Stimulated activated CD8-positive, alpha-beta memory T cell treated with anti-CD3 and anti-CD28 coated beads, Interleukin-2, amount 100 ng/mL, for 1 hour (primary cell): Measurements from ENCODE around the gene KRT86.
"Not testable (repeated sequence)": the region's sequence is repeated elsewhere in the genome, so short reads cannot be mapped to it uniquely, and the experiment has no call there.

Source experiments
- DNase-seq, 2 donors: peaks; one replicate each; pipeline ENCODE4 v3.0.0-alpha.2; 2020; ENCODE audit warnings: low read depth in 2 of 2

The KRT86 gene

DNA sequence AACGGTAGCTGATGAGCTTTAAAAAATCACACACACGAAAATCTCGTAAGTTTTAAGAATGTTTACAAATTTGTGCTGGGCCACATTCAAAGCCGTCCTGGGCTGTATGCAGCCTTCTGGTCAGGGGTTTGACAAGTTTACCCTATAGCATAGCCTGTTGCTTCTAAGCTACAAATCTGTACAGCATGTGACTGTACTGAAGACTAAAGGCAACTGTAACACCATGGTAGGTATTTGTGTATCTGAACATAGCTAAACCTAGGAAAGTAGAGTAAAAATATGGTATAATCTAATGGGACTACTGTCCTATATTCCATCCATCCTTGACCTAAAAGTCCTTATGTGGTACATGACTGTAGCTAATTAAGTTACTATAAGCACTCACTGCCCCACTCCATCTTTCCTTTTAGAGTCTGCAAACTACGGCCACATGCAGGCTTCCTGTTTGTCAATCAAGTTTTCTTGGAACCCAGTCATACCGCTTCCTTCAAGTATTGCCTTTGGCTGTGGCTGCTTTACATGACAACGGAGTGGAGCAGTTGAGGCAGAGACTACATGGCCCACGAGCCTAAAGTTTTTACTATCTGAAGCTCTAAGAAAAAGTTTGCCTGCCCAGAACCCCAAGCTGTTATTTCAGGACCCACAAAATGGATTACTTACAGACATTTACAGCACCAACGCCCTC, 22.9 kb upstream of the KRT86 start:
- no peak for DNase-seq

DNA sequence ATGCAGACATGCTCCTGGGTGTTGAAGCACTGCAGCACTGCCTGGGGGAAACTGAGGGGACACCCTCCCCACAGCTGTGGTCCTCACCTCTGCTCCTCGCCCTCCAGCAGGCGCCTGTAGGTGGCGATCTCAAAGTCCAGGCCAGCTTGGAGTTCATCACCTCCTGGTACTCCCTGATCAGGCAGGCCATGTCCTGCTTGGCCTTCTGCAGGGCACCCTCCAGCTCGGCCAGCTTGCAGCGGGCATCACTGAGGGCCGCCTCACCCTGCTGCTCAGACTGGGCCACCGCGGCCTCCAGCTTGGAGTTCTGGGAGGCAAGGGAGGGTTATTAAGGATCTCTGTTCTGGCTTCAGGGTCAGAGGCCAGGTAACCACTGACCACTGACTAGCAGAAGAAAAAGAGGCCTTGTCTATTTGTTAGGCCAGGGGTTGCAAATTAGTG, 22.2 kb upstream of the KRT86 start:
- DNase-seq: not testable (repeated sequence)

DNA sequence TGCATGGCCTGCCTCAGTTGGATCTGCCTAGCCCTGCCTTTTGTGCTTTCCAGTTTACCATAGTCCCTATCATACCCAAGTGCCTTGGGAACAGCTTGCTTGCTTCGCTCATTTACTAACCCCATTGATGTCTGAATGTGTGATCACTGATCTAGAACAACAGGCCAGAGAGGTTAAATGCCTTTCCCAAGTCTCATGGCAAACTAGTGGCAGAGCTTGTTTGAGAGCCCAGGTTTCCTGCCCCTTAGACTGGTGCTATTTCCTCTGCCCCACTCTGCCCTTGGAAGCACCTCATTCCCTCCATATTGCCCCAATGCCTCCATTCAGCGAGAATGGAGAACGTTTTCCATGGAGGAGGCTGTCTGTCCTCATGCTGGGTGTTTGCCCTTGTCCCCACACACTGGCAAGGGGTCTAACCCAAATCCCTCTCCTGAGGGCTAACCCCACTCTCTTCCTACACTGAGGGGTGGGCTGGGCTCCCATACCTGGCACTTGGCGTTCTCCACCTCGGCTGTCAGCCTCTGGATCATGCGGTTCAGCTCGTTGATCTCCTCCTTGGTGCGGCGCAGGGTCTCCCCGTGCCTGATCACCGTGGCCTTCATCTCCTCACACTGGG, 21.6 kb upstream of the KRT86 start:
- DNase-seq: no peak

DNA sequence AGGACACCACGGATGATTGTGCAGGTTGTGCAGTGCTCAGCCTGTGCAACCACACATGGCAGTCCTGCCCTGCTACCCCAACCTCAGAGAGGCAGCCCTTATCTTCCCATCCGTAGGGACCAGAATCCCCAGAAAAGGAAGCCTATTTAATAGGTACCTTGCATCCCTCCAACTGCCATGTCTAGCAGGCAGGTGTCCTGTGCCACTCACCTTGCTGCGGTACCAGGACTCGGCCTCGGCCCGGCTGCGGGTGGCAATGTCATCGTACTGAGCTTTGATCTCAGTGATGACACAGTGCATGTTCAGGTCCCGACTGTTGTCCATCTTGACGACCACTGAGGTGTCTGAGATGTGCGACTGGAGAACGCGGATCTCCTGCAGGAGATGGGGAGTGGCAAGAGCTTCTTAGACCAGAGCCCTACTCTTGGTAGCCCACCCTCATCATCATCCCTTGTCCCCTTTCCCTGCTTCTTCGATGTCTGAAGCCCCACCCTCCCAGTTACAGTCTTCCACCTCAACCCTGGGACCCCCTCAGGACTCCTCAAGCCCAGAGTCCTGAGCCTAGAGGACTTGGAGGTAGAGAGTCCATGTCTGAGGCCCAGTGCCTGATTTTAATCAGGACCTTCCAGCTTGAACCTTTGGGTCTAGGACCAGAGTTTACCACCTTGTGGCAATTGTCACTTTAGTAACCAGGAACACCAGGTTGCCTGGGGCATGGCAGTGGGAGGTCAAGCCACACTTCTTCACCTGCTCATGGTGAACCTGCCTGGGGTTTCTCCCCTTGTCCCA, 20.9 kb upstream of the KRT86 start:
- DNase-seq: no peak

DNA sequence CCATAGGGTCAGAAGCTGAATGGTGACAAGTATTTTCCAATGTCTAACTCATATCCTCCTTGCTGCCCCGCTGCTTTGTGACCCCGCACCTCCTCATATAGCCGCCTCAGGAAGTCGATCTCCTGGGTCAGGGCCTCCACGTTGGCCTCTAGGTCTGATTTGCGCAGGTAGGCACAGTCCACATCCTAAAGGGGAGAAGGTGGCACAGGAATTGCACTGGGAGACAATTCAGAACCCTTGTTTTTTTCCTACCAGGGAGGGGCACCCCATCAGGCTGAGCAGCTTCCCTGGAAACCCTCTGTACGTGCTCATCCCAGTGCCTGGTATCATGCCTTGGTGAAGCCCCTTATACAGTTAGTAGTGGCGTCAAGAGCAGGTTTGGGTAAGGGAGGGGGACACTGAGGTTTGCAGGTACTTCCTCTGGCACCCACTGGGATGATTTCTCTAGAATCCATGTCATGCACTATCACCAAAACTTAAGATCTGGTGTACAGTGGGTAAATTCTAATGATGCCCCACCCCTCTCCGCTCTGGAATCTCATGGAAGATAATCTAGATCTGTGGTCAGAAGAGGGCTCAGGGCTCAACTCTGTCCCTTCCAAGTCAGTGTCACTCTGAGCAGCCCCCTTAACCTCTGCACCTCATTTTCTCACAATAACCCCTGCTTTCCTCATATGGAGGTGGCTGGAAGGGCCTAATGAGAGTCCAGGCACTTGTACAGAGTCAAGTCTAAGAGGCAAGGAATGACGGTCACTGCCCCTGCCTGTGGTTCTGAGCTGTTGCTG, 20.1 kb upstream of the KRT86 start:
- DNase-seq: no peak

DNA sequence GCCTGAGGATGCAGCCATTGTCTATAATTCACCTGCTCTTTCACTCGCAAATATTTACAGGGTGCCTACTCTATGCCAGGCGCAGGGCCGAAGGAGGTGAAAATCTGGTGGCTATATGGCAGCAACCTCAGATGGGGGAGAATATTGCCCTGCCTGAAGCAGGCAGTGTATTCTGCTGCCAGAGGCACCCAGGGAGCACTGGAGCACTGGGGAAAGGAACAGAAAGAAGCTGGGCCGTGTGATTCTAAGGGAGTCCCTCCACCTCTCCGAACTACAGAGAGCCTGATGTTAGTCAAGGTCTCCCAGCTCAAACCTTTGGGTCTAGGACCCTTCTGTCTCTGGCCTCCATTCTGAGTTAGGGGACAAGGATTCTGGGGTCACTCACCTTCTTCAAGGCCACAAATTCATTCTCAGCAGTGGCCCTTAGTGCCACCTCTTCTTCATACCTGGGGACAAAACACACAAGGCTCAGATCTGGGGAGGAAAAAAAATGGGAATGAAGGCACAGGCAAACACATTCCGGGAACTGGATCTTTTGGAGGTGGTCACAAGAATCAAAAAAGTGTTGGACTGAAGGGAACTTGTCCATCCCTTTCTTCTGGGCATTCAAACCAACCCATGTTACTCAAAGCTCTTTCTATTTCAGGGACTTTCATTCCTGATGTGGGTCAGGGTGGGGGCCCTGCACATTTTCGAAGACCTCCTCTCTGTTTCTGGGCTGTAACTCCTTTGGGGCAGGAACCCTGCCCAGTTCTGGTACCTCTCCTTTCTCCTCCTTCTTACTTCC, 19.3 kb upstream of the KRT86 start:
- DNase-seq: no peak

DNA sequence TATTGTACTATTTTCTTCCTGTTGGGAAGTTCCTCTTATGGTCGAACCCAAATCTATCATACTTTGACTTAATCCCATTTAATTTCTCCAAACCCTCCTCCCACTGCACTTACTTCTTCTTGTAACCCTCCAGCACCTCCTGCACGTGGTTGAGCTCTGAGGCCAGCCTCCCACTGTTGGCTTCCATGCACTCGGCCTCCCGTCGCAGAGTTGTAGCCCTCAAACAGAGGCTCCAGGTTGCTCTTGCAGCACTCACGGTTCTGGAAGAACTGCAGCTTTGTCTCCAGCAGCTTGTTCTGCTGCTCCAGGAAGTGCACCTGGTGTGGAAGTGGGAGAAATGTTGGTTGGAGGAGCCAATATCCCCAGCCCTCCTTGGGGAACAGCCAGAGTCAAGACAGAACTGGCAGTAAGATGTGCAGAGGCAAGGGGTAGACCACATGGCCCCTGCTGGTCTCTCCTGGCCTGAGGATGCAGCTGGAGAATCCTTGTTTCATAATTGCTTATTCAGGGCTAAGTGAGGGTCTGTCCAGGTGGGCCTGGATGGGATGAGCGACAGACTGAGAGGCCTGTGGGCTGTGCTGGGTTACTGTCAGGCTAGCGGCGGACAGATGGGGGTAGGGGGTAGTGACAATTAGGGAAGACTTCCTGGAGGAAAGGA, 18.4 kb upstream of the KRT86 start:
- DNase-seq: no peak

DNA sequence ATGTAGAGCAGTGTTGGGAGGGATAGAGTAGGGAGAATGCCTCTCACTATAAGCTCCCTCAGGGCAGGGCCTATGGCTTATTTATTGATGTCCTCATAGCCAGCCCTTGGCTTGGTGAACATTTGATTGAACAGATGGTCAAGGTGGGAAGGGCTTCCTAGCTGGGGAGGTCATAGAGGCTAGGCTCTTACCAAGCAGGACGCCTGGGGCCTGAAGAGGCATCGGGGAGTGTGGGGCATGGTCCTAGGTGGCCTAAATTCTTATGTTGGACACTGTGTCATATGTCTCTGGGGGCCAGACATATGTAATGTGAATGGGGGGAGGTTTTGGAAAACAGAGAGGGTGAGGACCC, 17.9 kb upstream of the KRT86 start:
- DNase-seq: no peak

DNA sequence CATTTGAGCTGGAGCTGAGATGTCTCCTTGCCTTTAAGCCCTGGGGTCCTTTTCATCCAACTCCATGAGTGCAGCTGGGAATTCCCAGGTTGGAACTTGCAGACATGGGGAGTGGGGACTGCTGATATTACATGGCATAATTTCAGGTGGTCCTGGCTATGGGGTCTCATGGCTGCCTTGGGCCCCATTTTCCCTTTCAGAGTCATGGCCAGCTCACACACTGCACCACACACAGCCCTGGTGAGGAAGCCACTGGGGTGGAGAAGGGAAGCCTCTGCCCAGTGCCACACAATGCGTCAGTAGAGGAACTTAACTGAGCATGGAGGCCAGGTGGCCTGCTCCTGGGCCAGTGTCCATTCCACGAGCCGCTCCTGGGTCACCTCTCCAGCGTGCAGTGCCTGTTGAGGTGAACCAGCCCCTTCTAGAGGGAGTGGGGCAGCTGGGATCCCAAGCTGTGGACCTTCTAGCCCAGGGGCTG, 17.3 kb upstream of the KRT86 start:
- no peak for DNase-seq

DNA sequence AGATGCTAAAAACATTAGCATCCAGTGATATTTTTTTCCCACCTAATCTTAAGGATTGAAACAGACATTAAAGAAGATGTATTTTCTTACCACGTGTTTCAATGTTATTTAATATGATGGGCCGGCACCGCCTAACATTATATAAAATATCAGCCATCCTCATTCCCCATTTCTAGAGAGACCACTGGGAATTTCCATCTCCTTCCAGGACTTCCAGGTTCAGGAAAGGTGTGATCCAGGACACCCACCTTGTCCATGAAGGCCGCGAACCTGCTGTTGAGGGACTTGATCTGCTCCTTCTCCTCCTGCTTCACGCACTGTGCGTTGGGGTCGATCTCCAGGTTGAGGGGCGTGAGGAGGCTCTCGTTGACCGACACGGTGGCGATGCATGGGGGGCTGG, 16.5 kb upstream of the KRT86 start:
- DNase-seq: not testable (repeated sequence)

DNA sequence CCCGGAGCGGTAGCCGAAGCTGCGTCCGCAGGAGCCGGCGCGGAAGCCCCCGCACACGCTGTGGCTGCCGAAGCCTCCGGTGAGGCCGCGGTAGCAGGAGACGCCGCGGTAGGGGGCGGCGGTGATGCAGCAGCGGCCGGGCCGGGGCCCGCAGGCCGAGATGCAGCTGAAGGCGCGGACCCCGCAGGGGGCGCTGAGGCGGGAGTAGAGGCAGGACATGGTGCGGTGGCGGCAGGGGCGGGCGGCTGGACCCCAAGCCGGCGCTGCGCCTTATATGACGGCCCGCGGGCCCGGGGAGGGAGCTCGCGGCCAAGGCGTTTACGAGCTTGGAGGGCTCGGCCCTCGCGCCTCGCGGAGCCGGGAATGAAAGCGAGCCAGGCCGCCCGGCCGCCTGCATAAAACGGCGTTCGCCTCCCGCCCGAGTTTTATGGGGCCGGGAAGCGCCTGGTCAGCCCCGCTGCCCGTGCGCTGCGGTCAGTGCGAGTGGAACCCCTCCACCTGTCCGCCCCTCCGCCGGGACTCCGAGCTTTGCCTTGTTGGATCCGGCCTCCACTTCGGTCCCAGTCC, 16.0 kb upstream of the KRT86 start:
- no peak for DNase-seq

DNA sequence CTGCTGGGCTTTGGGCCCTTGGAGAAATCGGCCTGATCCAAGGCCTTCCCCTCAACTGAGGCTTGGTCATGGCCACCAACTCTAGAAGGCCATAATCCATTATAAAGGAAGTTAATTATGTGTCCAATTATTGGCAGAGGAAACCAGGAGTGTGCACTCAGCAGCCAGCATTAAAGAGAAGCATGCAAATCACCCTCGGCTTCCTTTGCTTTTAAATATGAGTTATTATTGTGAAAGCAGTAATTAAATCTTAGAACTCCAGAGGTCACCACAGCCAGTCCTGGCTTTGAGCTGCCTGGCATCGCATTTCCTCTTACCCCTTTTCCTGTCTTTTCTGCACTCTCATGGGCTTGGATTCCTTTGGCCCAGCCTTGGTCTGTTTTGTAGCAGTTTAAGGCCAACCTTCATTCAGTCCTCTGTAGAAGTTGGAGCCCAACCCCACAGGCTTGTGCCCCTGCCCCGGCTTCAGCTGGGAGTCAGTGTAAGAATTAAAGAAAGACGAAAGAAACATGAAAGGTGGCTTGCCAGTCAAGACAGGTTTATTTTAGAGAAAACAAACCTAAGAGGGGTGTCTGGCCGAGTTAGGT, 14.7 kb upstream of the KRT86 start:
- DNase-seq: no peak

DNA sequence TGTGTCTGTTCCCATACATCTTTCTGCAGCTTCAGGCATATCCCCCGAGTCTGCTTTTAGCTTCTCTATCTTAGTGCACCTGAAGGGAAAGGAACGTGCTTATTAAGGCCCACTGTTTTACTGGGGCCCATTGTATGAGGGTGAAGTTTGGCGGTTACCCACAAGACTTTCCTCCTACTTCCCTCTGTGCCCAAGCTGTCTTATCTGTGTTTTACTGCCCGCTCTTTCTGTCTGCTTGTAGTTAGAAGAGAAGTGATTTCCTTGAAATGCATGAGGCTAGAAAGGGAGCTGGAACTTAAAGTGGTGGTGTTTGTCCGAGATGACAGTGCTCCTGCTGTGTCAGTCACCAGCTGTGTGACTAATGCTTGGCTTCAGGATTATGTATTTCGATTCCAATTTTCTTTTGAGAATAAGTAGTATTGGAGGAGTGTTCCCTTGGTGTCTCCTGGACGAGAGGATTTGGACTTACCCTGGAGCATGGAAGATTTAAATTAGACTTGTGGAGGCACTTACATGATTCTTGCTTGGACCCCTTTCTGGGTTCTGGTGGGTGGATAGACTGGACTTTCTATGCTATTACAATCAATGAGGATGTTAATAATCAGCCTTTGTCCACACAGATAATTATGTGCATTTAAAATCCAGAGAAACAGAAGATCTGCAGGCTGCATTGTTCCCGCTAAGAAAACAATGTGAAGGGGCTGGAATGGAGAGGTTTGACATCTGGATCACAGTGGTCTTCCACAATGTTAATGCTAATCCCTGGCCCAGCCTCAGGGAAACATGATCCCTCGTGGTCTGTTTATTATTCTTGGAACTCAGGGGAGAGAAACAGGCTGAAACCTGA, 13.9 kb upstream of the KRT86 start:
- DNase-seq: no peak

DNA sequence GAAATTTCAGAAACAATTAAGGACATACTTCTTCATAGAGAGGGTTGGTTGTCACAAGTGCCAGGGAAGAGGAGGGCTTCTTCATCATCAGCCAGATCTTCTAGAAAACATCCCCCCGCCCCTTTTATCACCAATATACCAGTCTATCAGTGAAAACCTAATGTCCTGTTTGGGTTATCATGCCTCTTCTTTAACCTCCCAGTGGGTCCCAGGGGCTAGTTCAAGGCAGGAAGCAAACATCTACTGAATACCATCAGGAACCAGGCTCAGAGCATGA, 13.3 kb upstream of the KRT86 start:
- no peak for DNase-seq

DNA sequence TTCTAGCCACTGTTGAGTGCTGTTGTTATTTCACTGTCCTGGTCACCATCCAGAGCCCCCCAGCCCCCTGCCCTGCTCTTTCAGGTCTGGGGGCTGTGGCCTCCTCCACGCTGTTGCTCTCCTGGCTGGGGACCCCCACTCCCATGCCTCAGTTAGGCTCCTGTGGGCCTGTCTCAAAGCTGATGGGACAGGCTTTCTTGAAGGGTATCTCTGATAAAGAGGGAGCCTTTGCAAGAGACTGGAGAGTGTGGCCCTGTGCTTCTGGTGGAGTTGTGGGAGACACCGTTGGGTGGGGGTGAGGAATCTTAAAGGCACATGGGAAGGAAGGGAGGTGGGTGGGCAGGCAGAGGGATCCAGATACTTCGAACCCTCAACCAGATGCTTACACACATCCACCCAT, 12.2 kb upstream of the KRT86 start:
- no peak for DNase-seq

DNA sequence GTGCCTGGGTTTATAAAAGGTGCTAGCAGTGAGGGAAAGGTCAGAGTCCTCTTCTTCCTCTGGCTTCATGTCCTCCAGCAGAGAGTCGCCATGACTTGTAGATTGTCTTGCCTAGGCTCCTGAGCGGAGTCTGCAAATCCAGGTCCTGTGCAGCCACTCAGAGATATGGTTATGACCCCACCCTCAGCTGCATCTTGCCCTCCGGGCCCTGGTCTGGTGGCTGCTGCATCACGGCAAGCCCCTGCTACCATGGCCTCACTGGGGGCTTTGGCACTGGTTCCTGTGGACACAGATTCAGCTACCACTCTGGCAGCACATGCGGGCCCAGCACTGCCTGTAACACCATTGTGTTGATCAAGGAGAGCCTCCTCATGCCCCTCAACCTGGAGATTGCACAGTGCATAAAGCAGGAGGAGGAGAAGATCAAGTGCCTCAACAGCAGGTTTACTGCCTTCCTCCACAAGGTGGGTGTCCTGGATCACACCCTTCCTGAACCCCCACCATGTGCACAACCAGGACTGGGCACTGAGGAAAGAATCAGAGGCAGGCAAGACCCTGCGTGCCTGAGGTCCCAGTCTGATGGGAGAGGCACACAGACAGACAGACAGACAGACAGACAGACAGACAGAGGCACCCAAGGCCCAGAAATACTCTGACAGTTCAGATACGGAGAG, 10.5 kb upstream of the KRT86 start:
- no peak for DNase-seq

DNA sequence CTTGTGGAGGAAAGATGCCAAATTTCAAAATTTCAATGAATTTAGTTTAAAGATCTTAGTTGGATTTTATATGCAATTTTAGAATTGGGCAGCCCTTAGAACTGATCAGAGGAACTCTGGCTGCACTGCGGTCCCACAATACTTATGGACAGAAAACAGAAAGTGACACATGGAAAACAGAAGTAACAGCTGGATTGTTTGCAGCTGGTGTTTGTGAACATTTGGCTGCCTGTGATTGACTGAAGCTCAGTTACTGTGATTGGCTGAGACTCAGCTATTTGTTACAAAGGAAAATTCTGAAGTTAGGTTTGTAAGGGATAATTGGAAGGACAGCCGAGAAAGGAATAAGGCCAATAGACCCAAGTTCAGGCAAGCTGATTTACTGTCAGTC, 10.0 kb upstream of the KRT86 start:
- no peak for DNase-seq

DNA sequence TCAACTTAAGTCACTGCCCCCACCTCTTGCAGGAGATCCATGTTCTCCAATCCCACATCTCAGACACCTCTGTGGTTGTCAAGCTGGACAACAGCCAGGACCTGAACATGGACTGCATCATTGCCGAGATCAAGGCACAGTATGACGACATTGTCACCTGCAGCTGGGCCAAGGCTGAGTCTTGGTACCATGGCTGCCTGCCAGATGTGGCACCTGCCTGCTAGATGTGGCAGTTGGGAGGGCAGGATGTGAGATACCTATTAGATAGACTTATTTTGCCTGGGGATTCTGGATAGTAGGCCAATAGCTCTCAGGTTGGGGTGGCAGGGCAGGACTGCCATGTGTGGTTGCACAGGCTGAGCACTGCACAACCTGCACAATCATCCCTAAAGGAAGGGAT, 7.9 kb upstream of the KRT86 start:
- DNase-seq: no peak

DNA sequence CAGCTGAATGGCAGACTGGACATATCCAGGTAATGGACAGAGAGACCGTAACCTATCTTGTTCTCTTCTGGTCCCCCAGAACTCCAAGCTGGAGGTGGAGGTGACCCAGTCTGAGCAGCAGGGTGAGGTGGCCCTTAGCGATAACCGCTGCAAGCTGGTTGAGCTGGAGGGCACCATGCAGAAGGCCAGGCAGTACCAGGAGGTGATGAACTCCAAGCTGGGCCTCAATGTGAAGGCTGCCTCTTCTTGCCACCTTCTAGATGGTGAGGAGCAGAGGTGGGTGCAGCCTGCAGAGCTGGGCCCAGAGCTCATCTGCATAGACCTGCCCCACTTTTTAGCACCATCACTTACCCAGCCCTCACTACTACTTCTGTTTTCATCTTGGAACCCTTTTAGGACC, 7.2 kb upstream of the KRT86 start:
- DNase-seq: no peak
